LNCaP clone FGC (cell line): ENCODE results near the gene CBX7.

Source experiments
- DNase-seq: peaks from one replicate; pipeline ENCODE4 v3.0.0-alpha.2; 2011; ENCODE audit warnings: low read depth
- H3K4me3 ChIP-seq: 2 replicates; pipeline ENCODE4 v1.5.1; 2011; ENCODE audit warnings: mild to moderate bottlenecking, low read depth, low read length, control low read depth
- CTCF ChIP-seq: IDR thresholded peaks from 2 replicates; pipeline ENCODE4 v1.5.1; 2012; ENCODE audit warnings: mild to moderate bottlenecking; ENCODE audit not compliant: control insufficient read depth, insufficient read depth; ENCODE audit errors: extremely low read depth

Gene CBX7

GRCh38 chr22:39134366-39135091 lies 18.0 kb downstream of the CBX7 start:
- TF ChIP-seq CTCF = no peak
- no peak for DNase-seq
- no peak overlapping the region for H3K4me3 ChIP-seq

GRCh38 chr22:39133871-39134270 lies 18.6 kb downstream of the CBX7 start:
- no peak for TF ChIP-seq CTCF
- DNase-seq = no peak
- H3K4me3 ChIP-seq = no peak overlapping the region

GRCh38 chr22:39132871-39133524 lies 19.5 kb downstream of the CBX7 start:
- DNase-seq = no peak
- no peak overlapping the region for H3K4me3 ChIP-seq
- no peak for TF ChIP-seq CTCF

GRCh38 chr22:39132281-39132680 lies 20.2 kb downstream of the CBX7 start:
- H3K4me3 ChIP-seq = no peak overlapping the region
- DNase-seq = no peak
- no peak for TF ChIP-seq CTCF

GRCh38 chr22:39130892-39131855 lies 21.3 kb downstream of the CBX7 start:
- TF ChIP-seq CTCF = no peak
- no peak for DNase-seq
- H3K4me3 ChIP-seq = no peak overlapping the region

GRCh38 chr22:39130152-39130704 lies 22.3 kb downstream of the CBX7 start:
- no peak overlapping the region for H3K4me3 ChIP-seq
- no peak for TF ChIP-seq CTCF
- DNase-seq = no peak
